ENCODE measurements around the gene TVP23C.

DNA sequence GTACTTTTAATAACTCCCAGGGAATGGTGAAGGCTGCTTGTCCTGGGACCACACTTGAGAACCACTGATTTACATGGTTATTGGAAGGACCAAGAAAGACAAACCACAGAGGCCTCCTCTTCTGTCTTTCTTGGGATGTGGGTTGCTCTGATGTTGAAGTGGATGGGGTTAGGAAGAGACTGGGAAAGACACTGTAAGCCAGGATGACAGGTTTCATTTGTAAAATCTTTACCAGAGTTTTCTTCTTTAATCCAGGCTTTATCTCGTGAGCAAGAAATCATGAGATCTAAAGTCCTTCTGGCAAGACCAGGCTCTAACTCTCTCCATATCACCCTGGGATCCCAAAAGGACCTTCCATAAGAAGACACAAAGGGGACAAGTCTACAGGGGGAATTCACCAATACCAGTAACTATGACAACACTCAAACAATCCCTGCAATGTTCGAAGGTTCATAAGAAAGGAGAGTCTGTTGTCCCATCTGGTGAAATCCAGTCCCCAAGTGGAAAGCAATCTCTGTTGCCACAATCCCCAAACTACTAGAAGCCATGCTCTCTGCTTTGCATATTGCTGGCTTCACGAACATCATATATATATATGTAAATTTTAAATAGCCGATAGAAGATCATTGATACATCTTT is 51.1 kb downstream of the TVP23C start:
- no peak for TF ChIP-seq ZNF70 (CRISPR knock-in tag; IDR thresholded peaks at IDR 0.05)
- no peak for TF ChIP-seq RARB (CRISPR knock-in tag; IDR thresholded peaks at IDR 0.05)
- no peak for TF ChIP-seq PPARA (CRISPR knock-in tag; IDR thresholded peaks at IDR 0.05; ENCODE audit: borderline replicate concordance)
- no peak for TF ChIP-seq OSR1 (CRISPR knock-in tag; IDR thresholded peaks at IDR 0.05)

Data from SK-N-SH treated with all-trans-retinoic acid at 6 μM for 48 hours (cell line).